GM12864 (cell line): ENCODE measurements around the gene MICA.

ENCODE experiments used
- DNase-seq: peaks from one replicate; pipeline ENCODE4 v3.0.0-alpha.2; 2011; ENCODE audit warnings: low read depth
- H3K4me3 ChIP-seq: 2 replicates; pipeline ENCODE4 v1.5.1; 2011; ENCODE audit warnings: mild to moderate bottlenecking, low read depth, low read length, control low read depth
- CTCF ChIP-seq: IDR thresholded peaks from 2 replicates; pipeline ENCODE4 v1.5.1; 2011; ENCODE audit warnings: low read depth, mild to moderate bottlenecking, moderate library complexity, low read length, control low read depth, inconsistent platforms; ENCODE audit errors: missing control alignments

MICA gene

GRCh38 chr6:31464252-31465184 is 61.1 kb downstream of the MICA start:
- no peak for DNase-seq
- no peak for TF ChIP-seq CTCF
- H3K4me3 ChIP-seq: peak overlapping the region; percentile 73
